Neuron (in vitro differentiated cells): ENCODE results near the gene TRAF1.

ENCODE experiments used
- H2AFZ ChIP-seq: one replicate; pipeline ENCODE4 v1.6.1; 2013; ENCODE audit warnings: low read depth, mild to moderate bottlenecking, inconsistent platforms, low read length, moderate library complexity
- H3K27me3 ChIP-seq: one replicate; pipeline ENCODE4 v1.6.1; 2013; ENCODE audit warnings: low read length; ENCODE audit not compliant: insufficient read depth
- H3K36me3 ChIP-seq: one replicate; pipeline ENCODE4 v1.6.1; 2013; ENCODE audit warnings: low read length; ENCODE audit not compliant: insufficient read depth
- H3K4me1 ChIP-seq: one replicate; pipeline ENCODE4 v1.6.1; 2013; ENCODE audit warnings: low read length; ENCODE audit not compliant: insufficient read depth
- H3K4me3 ChIP-seq: 2 replicates; pipeline ENCODE4 v1.5.1; 2013; ENCODE audit warnings: mild to moderate bottlenecking, low read length, moderate library complexity
- H3K9me3 ChIP-seq: one replicate; pipeline ENCODE4 v1.6.1; 2013; ENCODE audit warnings: low read length

TRAF1 gene

GRCh38 chr9:120924698-120925534 is 1.7 kb downstream of the TRAF1 start:
- Histone ChIP-seq H3K36me3 (no peaks in the 10 kb centered on the region), H3K4me1 (peaks cover 9% of the 10 kb centered on the region), H3K27me3 (no peaks in the 10 kb centered on the region), H3K4me3 (no peak overlapping the region), H2AFZ (no peak overlapping the region), H3K9me3 (no peaks in the 10 kb centered on the region)

DNA sequence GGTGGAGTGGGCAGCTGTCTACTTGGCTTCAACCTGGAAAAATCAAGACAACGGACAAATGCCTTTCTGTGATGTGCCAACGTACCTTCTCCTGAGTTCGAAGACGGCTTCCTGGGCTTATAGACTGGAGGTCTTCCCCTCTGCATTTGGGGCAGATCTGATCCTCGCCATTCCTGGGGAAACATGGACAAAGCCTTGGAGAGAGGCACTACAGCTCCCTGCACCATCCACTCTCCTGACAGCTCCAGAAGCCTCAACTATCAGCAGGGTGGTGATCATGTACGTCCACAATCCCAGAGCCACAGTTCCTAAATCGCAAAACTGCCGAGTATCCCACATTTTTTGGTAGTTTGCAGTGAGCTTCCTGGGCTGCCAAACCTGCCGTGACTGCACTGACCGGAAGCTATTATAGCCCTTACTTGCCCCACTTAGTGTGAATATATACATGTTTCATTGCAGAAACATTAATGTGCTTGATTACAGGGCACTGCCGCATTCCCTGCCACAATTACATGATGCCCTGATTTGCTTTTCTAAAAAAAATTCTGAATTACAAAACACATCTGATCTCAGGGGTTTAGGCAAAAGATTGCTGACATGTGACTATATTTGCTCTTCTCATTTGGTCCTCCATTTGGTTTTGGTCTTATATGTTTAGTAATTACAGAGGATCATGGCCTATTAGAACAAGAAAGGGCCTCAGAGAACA is 2.8 kb downstream of the TRAF1 start:
- H2AFZ ChIP-seq: no peak overlapping the region
- no peaks in the 10 kb centered on the region for H3K27me3 ChIP-seq
- no peaks in the 10 kb centered on the region for H3K9me3 ChIP-seq
- peaks cover 15% of the 10 kb centered on the region for H3K4me1 ChIP-seq
- no peaks in the 10 kb centered on the region for H3K36me3 ChIP-seq
- H3K4me3 ChIP-seq: no peak overlapping the region

- Histone ChIP-seq H2AFZ (no peak overlapping the region), H3K9me3 (no peaks in the 10 kb centered on the region), H3K4me1 (peaks cover 15% of the 10 kb centered on the region)
Observed at GRCh38 chr9:120922404-120923195, 4.0 kb downstream of the TRAF1 start.

GRCh38 chr9:120921661-120922181 is 4.9 kb downstream of the TRAF1 start:
- Histone ChIP-seq H3K4me1 (peaks cover 15% of the 10 kb centered on the region), H3K4me3 (no peak overlapping the region), H3K36me3 (no peaks in the 10 kb centered on the region), H3K27me3 (no peaks in the 10 kb centered on the region), H2AFZ (no peak overlapping the region), H3K9me3 (peaks cover 2% of the 10 kb centered on the region)

More at GRCh38 chr9:120922404-120923195, 4.0 kb downstream of the TRAF1 start:
- Histone ChIP-seq H3K4me3 (no peak overlapping the region), H3K27me3 (no peaks in the 10 kb centered on the region), H3K36me3 (no peaks in the 10 kb centered on the region)

- Histone ChIP-seq H3K4me1 (peaks cover 15% of the 10 kb centered on the region), H2AFZ (no peak overlapping the region), H3K36me3 (no peaks in the 10 kb centered on the region)
Observed at GRCh38 chr9:120920806-120921178, 5.8 kb downstream of the TRAF1 start.

GRCh38 chr9:120919843-120920805 is 6.5 kb downstream of the TRAF1 start:
- Histone ChIP-seq H3K4me3 (no peak overlapping the region), H2AFZ (no peak overlapping the region), H3K9me3 (peaks cover 2% of the 10 kb centered on the region), H3K36me3 (no peaks in the 10 kb centered on the region), H3K4me1 (peaks cover 15% of the 10 kb centered on the region), H3K27me3 (no peaks in the 10 kb centered on the region)

More at GRCh38 chr9:120920806-120921178, 5.8 kb downstream of the TRAF1 start:
- Histone ChIP-seq H3K9me3 (peaks cover 2% of the 10 kb centered on the region), H3K4me3 (no peak overlapping the region), H3K27me3 (no peaks in the 10 kb centered on the region)

DNA sequence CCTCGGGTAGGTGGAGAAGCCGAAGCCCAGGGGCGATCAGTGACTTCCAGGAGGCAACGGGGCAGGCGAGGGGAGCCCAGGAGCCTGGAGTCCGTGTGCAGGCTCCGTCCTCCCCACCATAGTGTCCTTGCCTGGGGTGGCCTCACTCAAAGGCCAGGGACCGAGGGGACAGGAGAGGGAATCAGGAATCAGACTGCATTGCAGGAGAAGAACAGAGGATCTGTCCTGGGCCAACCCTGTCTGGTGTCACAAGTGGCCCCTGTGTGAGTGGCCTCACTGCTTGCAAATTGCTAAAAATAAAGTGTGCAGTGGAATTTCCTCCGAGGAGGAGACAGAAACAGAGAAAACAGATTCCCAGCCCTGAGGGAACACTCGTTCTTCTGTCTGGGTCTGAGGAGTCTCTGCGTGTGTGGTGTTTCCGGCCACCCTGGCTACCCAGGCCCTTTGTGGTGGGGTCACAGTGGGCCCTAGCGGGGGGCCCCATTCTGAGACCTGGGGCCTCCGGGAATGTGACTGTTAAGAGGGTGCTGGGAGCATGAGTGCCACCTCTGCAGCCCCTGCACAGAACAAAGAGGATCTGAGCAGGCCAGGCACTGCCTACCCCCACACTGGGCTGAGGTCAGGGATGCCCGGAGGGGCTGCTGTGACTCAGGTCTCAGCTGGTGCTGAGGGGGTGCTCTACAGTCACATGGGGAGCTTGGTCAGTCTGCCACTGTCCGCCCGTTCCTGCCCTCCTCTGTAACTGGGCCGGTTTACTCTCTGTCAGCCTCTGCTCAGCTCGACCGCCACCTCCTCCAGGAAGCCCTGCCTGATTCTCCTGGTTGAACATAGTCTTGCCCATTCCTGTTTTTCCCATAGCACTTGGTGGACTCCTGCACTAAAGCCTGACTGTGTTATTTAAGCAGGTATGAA is 7.4 kb downstream of the TRAF1 start:
- Histone ChIP-seq H2AFZ (peak overlapping the region; percentile 49), H3K4me3 (no peak overlapping the region), H3K9me3 (peaks cover 2% of the 10 kb centered on the region), H3K27me3 (no peaks in the 10 kb centered on the region), H3K36me3 (no peaks in the 10 kb centered on the region), H3K4me1 (peaks cover 15% of the 10 kb centered on the region)

- Histone ChIP-seq H2AFZ (no peak overlapping the region), H3K9me3 (peaks cover 2% of the 10 kb centered on the region), H3K36me3 (no peaks in the 10 kb centered on the region), H3K4me1 (peaks cover 15% of the 10 kb centered on the region), H3K4me3 (no peak overlapping the region), H3K27me3 (no peaks in the 10 kb centered on the region)
Observed at GRCh38 chr9:120917929-120918762, 8.4 kb downstream of the TRAF1 start.

DNA sequence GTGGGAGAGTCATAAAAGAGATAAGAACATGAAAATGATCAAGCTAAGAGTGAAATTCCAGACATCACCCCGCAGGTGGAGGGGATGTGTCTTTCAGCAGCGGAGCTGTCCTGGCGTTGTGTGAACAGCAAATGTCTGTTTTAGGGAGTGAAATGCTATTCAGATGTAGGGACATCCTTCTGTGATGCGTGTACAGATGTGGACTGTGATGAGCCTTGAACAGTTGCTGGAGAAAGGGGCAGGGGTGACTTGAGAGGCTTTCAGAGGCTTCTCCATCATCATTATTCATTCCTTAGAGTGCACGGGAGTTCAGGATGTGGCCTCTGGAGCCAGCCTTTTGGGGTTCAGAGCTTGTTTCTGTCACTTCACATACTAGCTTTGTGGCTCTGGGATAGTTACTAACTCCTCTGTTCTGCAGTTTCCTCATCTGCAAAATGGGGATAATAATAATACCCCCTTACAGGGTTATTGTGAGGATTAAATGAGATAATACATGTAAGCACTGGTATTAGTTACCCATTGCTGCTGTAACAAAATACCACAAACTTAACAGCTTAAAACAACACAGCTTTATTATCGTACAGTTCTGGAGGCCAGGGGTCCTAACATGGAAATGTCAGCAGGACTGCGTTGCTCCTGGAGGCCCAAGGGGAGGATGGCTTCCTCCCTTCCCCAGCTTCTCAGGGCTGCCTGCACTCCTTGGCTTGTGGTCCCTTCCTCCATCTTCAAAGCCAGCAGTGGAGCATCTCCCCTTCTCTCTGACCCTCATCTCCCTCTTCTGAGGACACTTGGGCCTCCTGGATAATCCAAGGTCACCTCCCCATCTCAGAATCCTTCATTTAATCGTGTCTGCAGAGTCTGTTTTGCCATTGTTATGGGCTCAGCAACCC is 9.4 kb downstream of the TRAF1 start:
- Histone ChIP-seq H3K27me3 (no peaks in the 10 kb centered on the region), H2AFZ (no peak overlapping the region), H3K36me3 (no peaks in the 10 kb centered on the region), H3K4me3 (no peak overlapping the region), H3K4me1 (peaks cover 15% of the 10 kb centered on the region), H3K9me3 (peaks cover 2% of the 10 kb centered on the region)

GRCh38 chr9:120916588-120916987 is 10.0 kb downstream of the TRAF1 start:
- Histone ChIP-seq H3K36me3 (no peaks in the 10 kb centered on the region), H3K4me3 (no peak overlapping the region), H3K9me3 (peaks cover 2% of the 10 kb centered on the region)

More at GRCh38 chr9:120916588-120916987, 10.0 kb downstream of the TRAF1 start:
- Histone ChIP-seq H3K4me1 (peaks cover 15% of the 10 kb centered on the region), H2AFZ (no peak overlapping the region), H3K27me3 (no peaks in the 10 kb centered on the region)
